ENCODE results near the gene LOXL4. TPM values are rescaled to one million over a fixed set of nuclear protein-coding genes. Genes with fewer than 3 reads are reported as not detected.

LOXL4 gene
- total and polyA plus RNA-seq, 2 donors from 2014 or later, result 3.4 to 15.1 TPM

DNA sequence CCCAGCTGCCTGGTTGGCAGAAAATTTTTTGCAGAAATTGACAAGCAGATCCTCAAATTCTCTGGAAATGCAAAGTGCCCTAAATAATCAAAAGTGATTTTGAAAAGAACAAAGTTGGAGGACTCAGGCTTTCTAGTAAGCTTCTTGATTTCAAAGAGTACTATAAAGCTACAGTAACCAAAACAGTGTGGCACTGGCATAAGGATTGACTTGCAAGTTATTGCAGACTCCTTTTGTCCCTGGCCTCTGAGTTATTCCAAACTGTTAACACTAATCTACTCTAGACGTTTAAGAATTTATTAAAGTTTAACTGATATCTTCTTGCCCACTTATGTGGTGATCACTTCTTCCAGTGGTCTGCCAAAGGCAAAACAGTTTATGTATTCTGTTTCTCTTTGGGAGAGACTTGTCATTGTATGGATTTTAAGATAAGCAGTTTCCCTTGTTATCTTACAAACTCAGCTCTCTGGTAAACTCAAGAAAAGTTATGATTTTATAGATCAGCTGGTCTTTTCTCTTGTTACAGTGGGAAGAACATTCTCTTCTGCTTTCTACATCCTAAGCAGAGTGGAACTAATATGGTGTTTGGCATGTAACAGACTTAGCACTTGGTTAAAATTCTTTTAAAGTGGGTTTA lies 41.4 kb downstream of the LOXL4 start:
- H3K36me3 ChIP-seq (ENCODE audit: control insufficient read depth in 2 of 3, insufficient read depth in 3 of 3, low read length in 3 of 3), result no peaks in the 10 kb centered on the region
- H3K27ac ChIP-seq (ENCODE audit: low read depth in 2 of 2, low read length in 2 of 2), result no peak overlapping the region
- no peaks in the 10 kb centered on the region for H3K27me3 ChIP-seq (ENCODE audit: control insufficient read depth, insufficient read depth, low read length)
- H3K9ac ChIP-seq (ENCODE audit: low read length in 3 of 3), result no peak overlapping the region
- intact Hi-C loops (cut with DNase I), result no loop called here
- H3K4me3 ChIP-seq (ENCODE audit: low read length in 3 of 3), result no peak overlapping the region
- no peaks in the 10 kb centered on the region for H3K4me1 ChIP-seq (ENCODE audit: control insufficient read depth in 2 of 3, insufficient read depth in 2 of 3, low read depth in 1 of 3, low read length in 3 of 3)
- H3K9me3 ChIP-seq (ENCODE audit: control insufficient read depth in 2 of 3, insufficient read depth in 1 of 3, low read length in 3 of 3), result peaks cover 0 to 7% (median 2%) of the 10 kb centered on the region in 3 donors
- DNase-seq (no peak), FAIRE-seq (no peak)
- no peak for TF ChIP-seq CTCF (IDR thresholded peaks at IDR 0.05; ENCODE audit: borderline replicate concordance, extremely low read depth, insufficient read depth)

DNA sequence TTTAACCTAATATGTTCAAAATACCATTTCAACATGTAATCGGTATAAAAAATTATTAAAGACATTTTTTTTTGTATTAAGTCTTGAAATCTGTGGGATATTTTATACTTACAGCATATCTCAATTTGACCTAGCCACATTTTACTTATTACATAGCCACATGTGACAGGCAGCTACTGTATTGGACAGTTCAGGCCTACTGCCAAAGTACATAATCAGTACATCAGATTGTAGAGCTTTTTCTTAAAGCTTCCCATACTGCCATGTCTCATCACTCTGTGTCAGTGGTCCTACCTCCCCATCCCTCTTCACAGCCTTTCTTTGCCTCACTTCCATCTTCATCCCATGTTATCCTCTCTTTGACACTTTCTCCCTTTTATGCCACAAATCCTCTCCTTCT lies 43.0 kb downstream of the LOXL4 start:
- DNase-seq, result no peak
- TF ChIP-seq CTCF (IDR thresholded peaks at IDR 0.05; ENCODE audit: borderline replicate concordance, extremely low read depth, insufficient read depth), result no peak
- Histone ChIP-seq H3K9ac (ENCODE audit: low read length in 3 of 3) (no peak overlapping the region), H3K27me3 (ENCODE audit: control insufficient read depth, insufficient read depth, low read length) (no peaks in the 10 kb centered on the region), H3K4me3 (ENCODE audit: low read length in 3 of 3) (no peak overlapping the region), H3K9me3 (ENCODE audit: control insufficient read depth in 2 of 3, insufficient read depth in 1 of 3, low read length in 3 of 3) (peaks cover 0 to 7% (median 2%) of the 10 kb centered on the region in 3 donors), H3K4me1 (ENCODE audit: control insufficient read depth in 2 of 3, insufficient read depth in 2 of 3, low read depth in 1 of 3, low read length in 3 of 3) (no peaks in the 10 kb centered on the region), H3K36me3 (ENCODE audit: control insufficient read depth in 2 of 3, insufficient read depth in 3 of 3, low read length in 3 of 3) (no peaks in the 10 kb centered on the region), H3K27ac (ENCODE audit: low read depth in 2 of 2, low read length in 2 of 2) (no peak overlapping the region)
- intact Hi-C loops (cut with DNase I), result no loop called here
- no peak for FAIRE-seq

DNA sequence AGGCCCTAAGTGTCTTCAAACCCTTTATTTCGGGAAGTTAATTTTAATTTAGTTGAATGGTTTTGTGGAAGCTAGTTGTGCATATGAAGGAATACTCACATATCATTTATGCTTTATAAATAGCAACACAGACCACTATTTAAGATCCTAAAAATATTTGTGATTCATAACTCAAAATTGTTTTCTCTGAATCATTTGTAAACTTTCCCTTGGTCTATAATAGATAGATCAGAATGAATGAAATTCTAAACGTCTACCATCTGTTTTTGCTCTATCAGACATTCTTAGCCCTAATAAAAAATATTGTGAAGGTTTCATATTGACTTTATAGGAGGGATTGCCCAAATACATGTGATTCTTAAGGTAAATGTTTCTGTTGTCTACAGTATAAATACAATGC lies 43.5 kb downstream of the LOXL4 start:
- Histone ChIP-seq H3K9me3 (ENCODE audit: control insufficient read depth in 2 of 3, insufficient read depth in 1 of 3, low read length in 3 of 3) (peaks cover 0 to 12% (median 2%) of the 10 kb centered on the region in 3 donors), H3K4me1 (ENCODE audit: control insufficient read depth in 2 of 3, insufficient read depth in 2 of 3, low read depth in 1 of 3, low read length in 3 of 3) (no peaks in the 10 kb centered on the region), H3K9ac (ENCODE audit: low read length in 3 of 3) (no peak overlapping the region), H3K36me3 (ENCODE audit: control insufficient read depth in 2 of 3, insufficient read depth in 3 of 3, low read length in 3 of 3) (no peaks in the 10 kb centered on the region), H3K27me3 (ENCODE audit: control insufficient read depth, insufficient read depth, low read length) (no peaks in the 10 kb centered on the region), H3K27ac (ENCODE audit: low read depth in 2 of 2, low read length in 2 of 2) (no peak overlapping the region), H3K4me3 (ENCODE audit: low read length in 3 of 3) (no peak overlapping the region)
- intact Hi-C loops (cut with DNase I), result no loop called here
- DNase-seq (no peak), FAIRE-seq (no peak)
- no peak for TF ChIP-seq CTCF (IDR thresholded peaks at IDR 0.05; ENCODE audit: borderline replicate concordance, extremely low read depth, insufficient read depth)

- FAIRE-seq, result no peak
- H3K27ac ChIP-seq (ENCODE audit: low read depth in 2 of 2, low read length in 2 of 2), result no peak overlapping the region
- H3K4me1 ChIP-seq (ENCODE audit: control insufficient read depth in 2 of 3, insufficient read depth in 2 of 3, low read depth in 1 of 3, low read length in 3 of 3), result no peaks in the 10 kb centered on the region
- H3K4me3 ChIP-seq (ENCODE audit: low read length in 3 of 3), result no peak overlapping the region
- no peak for DNase-seq
- peaks cover 0 to 18% (median 2%) of the 10 kb centered on the region in 3 donors for H3K9me3 ChIP-seq (ENCODE audit: control insufficient read depth in 2 of 3, insufficient read depth in 1 of 3, low read length in 3 of 3)
- TF ChIP-seq CTCF (IDR thresholded peaks at IDR 0.05; ENCODE audit: borderline replicate concordance, extremely low read depth, insufficient read depth), result no peak
- H3K36me3 ChIP-seq (ENCODE audit: control insufficient read depth in 2 of 3, insufficient read depth in 3 of 3, low read length in 3 of 3), result no peaks in the 10 kb centered on the region
- intact Hi-C loops (cut with DNase I), result no loop called here
- no peak overlapping the region for H3K9ac ChIP-seq (ENCODE audit: low read length in 3 of 3)
- no peaks in the 10 kb centered on the region for H3K27me3 ChIP-seq (ENCODE audit: control insufficient read depth, insufficient read depth, low read length)
These were observed 44.1 kb downstream of the LOXL4 start for GRCh38 chr10:98223874-98224273.

Data from kidney (tissue), 14 donors.